ENCODE results near the gene BPIFA2. TPM values are rescaled to one million over a fixed set of nuclear protein-coding genes. Genes with fewer than 3 reads are reported as not detected.

Gene BPIFA2
- total RNA-seq, 1 donor: not detected

- no peaks in the 10 kb centered on the region for H3K79me2 ChIP-seq (ENCODE audit: insufficient read depth, low read length)
- H3K27me3 ChIP-seq (ENCODE audit: insufficient read depth, low read length): no peaks in the 10 kb centered on the region
- no peak overlapping the region for H2AFZ ChIP-seq (ENCODE audit: low read length)
- no peaks in the 10 kb centered on the region for H3K36me3 ChIP-seq (ENCODE audit: insufficient read depth, low read length)
- H3K4me3 ChIP-seq (ENCODE audit: insufficient read depth, low read length): no peak overlapping the region
- no peak overlapping the region for H3K27ac ChIP-seq (ENCODE audit: low read depth, low read length)
- TF ChIP-seq CTCF (IDR thresholded peaks at IDR 0.05; ENCODE audit: extremely low read depth, low read depth, low read length): no peak
- H4K20me1 ChIP-seq (ENCODE audit: insufficient read depth, low read length): no peaks in the 10 kb centered on the region
- no peak for DNase-seq (ENCODE audit: insufficient read length, low spot score, missing footprints)
- no peaks in the 10 kb centered on the region for H3K4me1 ChIP-seq (ENCODE audit: insufficient read depth, low read length)
- H3K4me2 ChIP-seq (ENCODE audit: insufficient read depth, low read length): no peak overlapping the region
- H3K9me3 ChIP-seq (ENCODE audit: low read depth, low read length): no peaks in the 10 kb centered on the region
Observed at GRCh38 chr20:33224399-33224798, 56.4 kb downstream of the BPIFA2 start.

- H3K4me2 ChIP-seq (ENCODE audit: insufficient read depth, low read length): no peak overlapping the region
- no peaks in the 10 kb centered on the region for H3K4me1 ChIP-seq (ENCODE audit: insufficient read depth, low read length)
- no peak overlapping the region for H2AFZ ChIP-seq (ENCODE audit: low read length)
- no peak for TF ChIP-seq CTCF (IDR thresholded peaks at IDR 0.05; ENCODE audit: extremely low read depth, low read depth, low read length)
- DNase-seq (ENCODE audit: insufficient read length, low spot score, missing footprints): no peak
- H3K36me3 ChIP-seq (ENCODE audit: insufficient read depth, low read length): no peaks in the 10 kb centered on the region
- no peak overlapping the region for H3K4me3 ChIP-seq (ENCODE audit: insufficient read depth, low read length)
- H3K27me3 ChIP-seq (ENCODE audit: insufficient read depth, low read length): peaks cover 4% of the 10 kb centered on the region
- H3K9me3 ChIP-seq (ENCODE audit: low read depth, low read length): no peaks in the 10 kb centered on the region
- no peak overlapping the region for H3K27ac ChIP-seq (ENCODE audit: low read depth, low read length)
- no peaks in the 10 kb centered on the region for H4K20me1 ChIP-seq (ENCODE audit: insufficient read depth, low read length)
- no peaks in the 10 kb centered on the region for H3K79me2 ChIP-seq (ENCODE audit: insufficient read depth, low read length)
Observed at GRCh38 chr20:33229843-33230242, 61.9 kb downstream of the BPIFA2 start.

Other genes with a start within 250 kb of the BPIFA2 start
- not detected in 2 replicates for gene SUN5, start 163.7 kb upstream of the BPIFA2 start, total RNA-seq
- gene BPIFB2, start 160.5 kb upstream of the BPIFA2 start, total RNA-seq: not detected in 2 replicates
- gene BPIFB6, start 136.5 kb upstream of the BPIFA2 start, total RNA-seq: not detected in 2 replicates
- gene BPIFB3, start 114.3 kb upstream of the BPIFA2 start, total RNA-seq: not detected in 2 replicates
- gene BPIFB4, start 88.5 kb upstream of the BPIFA2 start, total RNA-seq: not detected in 2 replicates
- gene BPIFA3, start 49.2 kb downstream of the BPIFA2 start, total RNA-seq: not detected in 2 replicates
- gene BPIFA1, start 67.8 kb downstream of the BPIFA2 start, total RNA-seq: not detected in 2 replicates
- gene BPIFB1, start 115.1 kb downstream of the BPIFA2 start, total RNA-seq: not detected in 2 replicates
- gene CDK5RAP1, start 233.4 kb downstream of the BPIFA2 start, total RNA-seq: 14.4 and 16.6 TPM in 2 replicates